ENCODE results near the gene ZBED5. TPM values are rescaled to one million over a fixed set of nuclear protein-coding genes. Genes with fewer than 3 reads are reported as not detected.

Gene ZBED5
- total and polyA plus RNA-seq, 9 of the 15 experiments (the other 6 are each of a cell fraction or from before 2014, with no cell fraction given), result 12.4 to 70.7 (median 26.8) TPM

GRCh38 chr11:10807493-10808234, 50.2 kb downstream of the ZBED5 start (continued):
- no peak for TF ChIP-seq DNMT1 (IDR thresholded peaks at IDR 0.05)
- no peak for TF ChIP-seq TAF9B (IDR thresholded peaks at IDR 0.05; ENCODE audit: partially characterized antibody)
- no peak for TF ChIP-seq ZSCAN32 (CRISPR knock-in tag; IDR thresholded peaks at IDR 0.05)
- TF ChIP-seq ZZZ3 (IDR thresholded peaks at IDR 0.05), result no peak
- no peak for TF ChIP-seq NEUROD1 (IDR thresholded peaks at IDR 0.05; ENCODE audit: borderline replicate concordance, low read depth, low read length, partially characterized antibody)
- TF ChIP-seq ZNF239 (CRISPR knock-in tag; IDR thresholded peaks at IDR 0.05), result no peak
- TF ChIP-seq CCNT2 (IDR thresholded peaks at IDR 0.05; ENCODE audit: borderline replicate concordance, extremely low read depth, insufficient read length, low read depth, low read length), result peak; percentile 20
- no peak for TF ChIP-seq ARHGAP35 (IDR thresholded peaks at IDR 0.05; ENCODE audit: partially characterized antibody)
- no peak for TF ChIP-seq VEZF1 (CRISPR knock-in tag; IDR thresholded peaks at IDR 0.05)
- no peak for TF ChIP-seq MEF2D (tag; conservative IDR thresholded peaks at IDR 0.05; ENCODE audit: low read depth)
- TF ChIP-seq TCFL5 (CRISPR knock-in tag; conservative IDR thresholded peaks at IDR 0.05), result no peak
- 0 out of 2 replicates have a peak, but pooled peaks have one; percentile 11 for TF ChIP-seq AFF4 (CRISPR knock-in tag; IDR thresholded peaks at IDR 0.05)
- no peak for TF ChIP-seq NCOA1 (IDR thresholded peaks at IDR 0.05; ENCODE audit: low read depth)
- no peak for TF ChIP-seq NCOA6 (IDR thresholded peaks at IDR 0.05)
- TF ChIP-seq HDAC1 (IDR thresholded peaks at IDR 0.05), result 0 out of 4 replicates have a peak, but pooled peaks of 1 of the 2 experiments have one; percentile 41
- no peak for TF ChIP-seq ZNF512 (tag; IDR thresholded peaks at IDR 0.05)
- TF ChIP-seq KLF6 (CRISPR knock-in tag; IDR thresholded peaks at IDR 0.05; ENCODE audit: borderline replicate concordance), result no peak
- no peak for TF ChIP-seq ZNF41 (CRISPR knock-in tag; conservative IDR thresholded peaks at IDR 0.05)
- TF ChIP-seq RBM34 (IDR thresholded peaks at IDR 0.05; ENCODE audit: borderline replicate concordance, insufficient read depth, low read length), result no peak
- no peak for TF ChIP-seq MCM7 (IDR thresholded peaks at IDR 0.05)
- no peak for TF ChIP-seq FOXA1 (IDR thresholded peaks at IDR 0.05; ENCODE audit: borderline replicate concordance)
- TF ChIP-seq MBD2 (IDR thresholded peaks at IDR 0.05; ENCODE audit: borderline replicate concordance, low read depth), result no peak
